HG02970 (cell line): ENCODE data around the gene GRAMD2B.
"Not testable (repeated sequence)": the region's sequence is repeated elsewhere in the genome, so short reads cannot be mapped to it uniquely, and the experiment has no call there.

Experiments
- ATAC-seq: cut with Tn5 transposase; IDR thresholded peaks from one replicate; pipeline ENCODE4 v1.9.1; 2021; ENCODE audit warnings: mild to moderate bottlenecking, moderate library complexity, moderate number of reproducible peaks; ENCODE audit not compliant: unreplicated experiment, low FRiP score

The GRAMD2B gene, protein sequence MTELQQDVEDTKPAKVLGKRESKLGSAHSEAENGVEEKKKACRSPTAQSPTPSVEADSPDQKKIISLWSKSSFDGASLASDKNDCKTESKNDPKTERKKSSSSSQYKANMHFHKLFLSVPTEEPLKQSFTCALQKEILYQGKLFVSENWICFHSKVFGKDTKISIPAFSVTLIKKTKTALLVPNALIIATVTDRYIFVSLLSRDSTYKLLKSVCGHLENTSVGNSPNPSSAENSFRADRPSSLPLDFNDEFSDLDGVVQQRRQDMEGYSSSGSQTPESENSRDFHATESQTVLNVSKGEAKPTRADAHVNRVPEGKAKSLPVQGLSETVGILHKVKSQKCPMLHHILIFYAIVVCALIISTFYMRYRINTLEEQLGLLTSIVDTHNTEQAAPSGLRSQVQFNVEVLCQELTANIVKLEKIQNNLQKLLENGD

GRCh38 chr5:126422994-126423788, at the start of gene GRAMD2B:
GRAMD2B (plus strand) TSS chr5:126423409; CDS start chr5:126423607, 198 bp downstream.
- peak; percentile 90 for ATAC-seq

GRCh38 chr5:126374109-126374416, 49.1 kb upstream of the GRAMD2B start:
- ATAC-seq = no peak

GRCh38 chr5:126376443-126376842, 46.8 kb upstream of the GRAMD2B start:
- ATAC-seq = no peak

DNA sequence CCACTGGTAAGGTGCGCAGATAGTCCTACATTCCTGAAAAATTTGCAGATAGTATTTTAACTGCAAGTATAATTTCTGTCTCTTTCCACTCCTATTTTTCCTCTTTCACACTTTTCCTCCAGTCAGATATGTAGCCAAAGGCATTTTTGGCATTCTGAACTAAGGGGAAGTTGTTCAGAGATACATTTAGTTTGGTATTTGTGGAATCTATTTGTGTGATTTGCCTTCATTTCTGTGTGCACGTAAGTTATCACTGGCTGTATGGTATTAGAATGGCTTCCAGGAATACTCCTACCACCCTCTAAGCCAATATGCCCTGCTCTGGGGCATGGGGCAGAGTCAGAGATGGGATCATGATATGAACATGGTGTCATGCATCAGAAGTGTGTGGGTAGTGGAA, 45.8 kb upstream of the GRAMD2B start:
- no peak for ATAC-seq

- not testable (repeated sequence) for ATAC-seq
Observed at GRCh38 chr5:126380316-126380715, 42.9 kb upstream of the GRAMD2B start.

DNA sequence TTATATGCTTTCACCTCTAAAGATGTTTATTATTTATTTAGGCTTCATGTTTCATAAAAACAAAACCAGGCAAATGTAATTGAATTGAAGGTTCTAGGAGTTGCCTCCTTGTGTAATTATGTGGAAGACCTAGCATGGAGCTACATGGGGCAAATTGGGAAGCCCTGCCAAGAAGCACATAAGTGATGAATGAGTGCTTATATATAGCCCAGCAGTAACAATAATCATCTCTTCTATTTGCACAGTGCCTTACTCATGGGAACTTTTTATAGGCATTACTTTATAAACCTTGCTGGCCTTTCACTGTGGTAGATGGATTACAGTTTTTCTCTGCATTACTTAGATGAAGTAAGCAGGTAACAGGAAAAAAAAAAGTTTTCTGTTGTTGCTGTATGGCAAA, 40.0 kb upstream of the GRAMD2B start:
- no peak for ATAC-seq

- ATAC-seq = no peak
Observed at GRCh38 chr5:126383776-126384175, 39.4 kb upstream of the GRAMD2B start.

DNA sequence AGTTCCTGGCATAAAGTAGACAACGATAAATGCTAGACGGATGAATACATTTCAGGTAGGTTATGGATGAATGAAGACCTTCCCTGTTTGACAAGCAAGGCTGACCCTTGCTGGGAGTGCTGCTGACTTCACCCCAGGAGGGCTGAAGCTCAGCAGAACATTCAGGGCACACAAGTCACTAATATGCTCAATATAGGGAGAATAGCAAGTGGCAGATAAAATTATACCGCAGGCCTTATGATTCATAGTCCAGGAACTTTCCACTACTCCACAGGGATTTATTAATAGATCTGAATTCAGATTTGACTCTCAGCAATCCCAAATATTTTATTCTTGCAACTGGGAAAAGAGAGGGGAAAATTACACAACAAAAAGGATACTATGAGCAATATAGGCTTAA, 38.2 kb upstream of the GRAMD2B start:
- no peak for ATAC-seq

DNA sequence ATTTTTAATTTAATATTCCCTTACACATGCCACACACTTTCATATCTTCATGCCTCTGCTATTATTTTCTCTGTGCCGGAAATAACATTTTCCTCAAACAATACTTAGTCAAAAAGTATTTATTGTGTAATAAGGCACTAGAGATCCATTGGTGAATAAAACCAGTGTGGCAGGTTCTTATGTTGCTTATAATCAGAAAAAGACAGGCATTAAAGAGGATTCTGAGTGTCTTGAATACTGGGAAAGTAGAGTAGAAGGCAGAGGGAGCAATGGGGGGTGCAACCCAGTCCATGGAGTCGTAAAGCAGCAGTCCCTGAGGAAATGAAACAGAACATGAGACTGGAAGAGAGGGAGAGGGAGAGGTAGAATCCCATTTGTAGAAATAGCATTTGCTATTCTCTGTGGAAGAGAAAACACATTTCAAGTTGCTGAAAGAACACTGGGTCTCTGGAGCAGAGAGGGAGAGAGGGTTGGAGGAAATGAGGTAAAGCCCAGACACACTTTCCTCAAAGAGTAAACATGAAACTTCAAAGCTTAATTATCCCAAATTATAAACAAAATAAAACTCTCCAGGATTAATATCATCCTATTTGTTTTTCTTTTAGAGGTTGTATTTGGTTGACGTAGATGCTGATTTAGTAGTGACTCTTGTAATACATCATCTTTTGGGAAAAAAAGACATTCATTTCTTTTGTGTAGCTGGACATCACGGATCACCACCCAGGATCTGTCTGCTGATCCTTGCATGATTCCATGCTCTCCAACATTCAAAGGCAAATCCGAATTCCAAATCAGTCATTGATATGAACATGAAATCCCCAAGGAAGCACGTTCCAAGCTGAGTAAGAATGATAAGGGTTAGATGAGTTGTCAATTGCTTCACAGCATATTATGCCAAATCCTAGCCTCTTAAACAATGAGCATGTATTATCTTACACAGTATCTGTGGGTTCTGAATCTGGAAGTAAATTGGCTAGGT, 37.4 kb upstream of the GRAMD2B start:
- no peak for ATAC-seq

GRCh38 chr5:126389179-126389578, 34.0 kb upstream of the GRAMD2B start:
- ATAC-seq = no peak

DNA sequence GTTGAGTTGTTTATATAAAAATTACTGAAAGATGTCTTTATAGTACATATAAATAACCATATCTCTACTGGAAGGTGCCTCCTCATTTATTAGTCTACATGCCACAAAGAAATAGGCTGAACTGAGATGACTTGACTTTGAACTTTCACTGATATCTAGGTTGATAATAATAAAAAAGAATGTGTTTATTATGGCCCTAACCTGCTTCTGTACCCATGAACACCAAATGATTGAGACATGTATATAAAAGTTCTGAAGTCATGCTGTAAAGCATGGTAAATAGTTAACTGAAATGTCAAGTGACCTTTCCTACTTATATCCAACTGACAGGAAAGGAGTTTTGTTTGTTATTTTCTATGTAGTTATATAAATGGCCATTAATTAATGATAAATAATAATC, 33.2 kb upstream of the GRAMD2B start:
- ATAC-seq = no peak

DNA sequence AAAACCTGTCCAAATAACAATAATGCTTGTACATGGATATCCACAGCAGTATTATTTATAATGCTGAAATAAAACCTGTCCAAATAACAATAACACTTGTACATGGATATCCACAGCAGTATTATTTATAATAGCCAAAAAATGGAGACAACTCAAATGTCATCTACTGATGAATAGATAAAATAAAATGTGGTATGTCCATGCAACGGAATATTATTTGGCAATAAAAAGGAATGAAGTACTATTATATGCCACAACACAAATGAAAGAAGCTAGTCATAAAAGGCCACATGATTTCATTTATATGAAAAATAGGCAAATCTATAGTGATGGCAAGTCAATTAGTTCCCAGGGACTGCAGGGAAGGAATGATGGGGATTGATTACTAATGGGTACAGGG, 31.8 kb upstream of the GRAMD2B start:
- ATAC-seq = no peak

DNA sequence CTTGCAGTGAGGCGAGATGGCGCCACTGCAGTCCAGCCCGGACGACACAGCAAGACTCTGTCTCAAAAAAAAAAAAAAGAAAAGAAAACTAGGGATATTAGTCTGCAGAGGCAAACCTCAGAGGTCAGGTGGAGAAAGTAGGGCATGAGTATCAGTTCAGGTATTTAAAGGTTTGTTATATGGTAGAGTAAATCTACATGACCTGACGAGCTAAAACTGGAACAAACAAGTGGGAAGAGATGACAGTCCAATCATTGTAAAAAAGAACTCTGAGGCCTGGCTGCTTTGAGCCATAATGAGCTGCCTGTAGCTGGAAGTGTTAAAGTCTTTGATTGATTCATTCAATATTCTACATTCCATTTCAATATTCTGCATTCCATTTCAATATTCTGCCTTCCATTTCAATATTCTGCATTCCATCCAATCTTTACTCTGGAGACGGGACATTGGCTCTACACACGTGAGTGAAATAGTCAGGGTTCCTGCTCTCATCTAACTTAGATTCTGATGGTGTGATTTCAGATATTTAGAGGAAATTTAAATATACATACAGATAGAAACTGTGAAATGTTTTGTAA, 28.9 kb upstream of the GRAMD2B start:
- no peak for ATAC-seq

DNA sequence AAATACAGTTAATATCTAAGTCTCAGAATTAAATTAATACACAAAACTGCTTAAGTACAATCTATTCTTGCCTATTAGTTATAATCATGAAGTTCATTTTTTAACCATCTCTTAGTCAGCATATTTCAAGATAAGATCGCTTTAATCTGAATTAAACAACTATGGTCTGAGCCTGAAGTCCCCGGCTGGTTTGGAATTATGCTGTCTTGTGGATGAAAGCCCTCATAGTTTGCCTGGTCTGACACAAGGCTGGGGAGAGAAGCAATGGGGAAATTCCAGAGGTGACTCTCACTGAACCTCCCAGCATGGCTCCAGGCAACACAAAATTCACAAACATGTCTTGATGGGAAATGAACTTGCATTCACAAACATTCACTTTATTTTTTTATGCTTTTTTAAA, 28.0 kb upstream of the GRAMD2B start:
- no peak for ATAC-seq

DNA sequence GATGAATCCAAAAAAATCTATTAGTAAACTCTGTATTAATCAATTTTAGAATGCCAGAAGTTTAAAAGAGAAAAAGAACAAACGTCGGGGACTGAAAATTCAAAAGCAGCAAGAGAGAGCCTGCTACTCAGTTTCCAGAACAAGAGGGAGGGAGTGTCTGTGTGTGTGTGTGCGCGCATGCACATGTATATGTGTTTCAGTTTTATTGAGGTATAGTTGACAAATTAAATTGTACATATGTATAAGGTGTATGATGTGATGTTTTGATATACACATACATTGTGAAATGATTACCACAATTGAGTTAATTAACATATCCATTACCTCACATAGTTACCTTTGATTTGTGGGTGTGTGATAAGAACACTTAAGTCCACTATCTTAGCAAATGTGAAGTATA, 27.6 kb upstream of the GRAMD2B start:
- no peak for ATAC-seq

GRCh38 chr5:126396721-126397120, 26.5 kb upstream of the GRAMD2B start:
- ATAC-seq = not testable (repeated sequence)

DNA sequence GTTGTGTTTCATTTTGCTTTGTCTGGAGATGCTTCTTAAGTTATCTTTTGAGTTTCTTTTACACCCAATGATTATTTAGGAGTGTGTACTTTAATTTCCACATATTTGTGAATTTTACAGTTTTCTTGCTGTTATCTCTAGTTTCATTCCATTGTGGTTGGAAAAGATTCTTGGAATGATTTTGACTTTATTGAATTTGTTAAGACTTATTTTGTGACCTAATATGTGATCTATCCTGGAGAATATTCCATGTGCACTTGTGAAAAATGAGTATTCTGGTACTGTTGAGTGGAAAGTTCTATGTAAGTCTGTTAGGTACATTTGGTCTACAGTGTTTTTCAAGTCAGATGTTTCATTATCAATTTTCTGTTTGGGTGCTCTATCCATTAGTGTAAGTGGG, 24.4 kb upstream of the GRAMD2B start:
- no peak for ATAC-seq

- no peak for ATAC-seq
Observed at GRCh38 chr5:126400621-126401251, 22.5 kb upstream of the GRAMD2B start.

- ATAC-seq = no peak
Observed at GRCh38 chr5:126402621-126403555, 20.3 kb upstream of the GRAMD2B start.
